ENCODE measurements around the gene PARD3. TPM values are rescaled to one million over a fixed set of nuclear protein-coding genes. Genes with fewer than 3 reads are reported as not detected.

Gene PARD3
- total RNA-seq, 1 experiment from 2014 or later: 46.3 TPM

- no peak for TF ChIP-seq EZH2phosphoT487 (IDR thresholded peaks at IDR 0.05; ENCODE audit: borderline replicate concordance)
- TF ChIP-seq JUND (IDR thresholded peaks at IDR 0.05): peak; percentile 58
These were observed 69.0 kb downstream of the PARD3 start (continued) for GRCh38 chr10:34746094-34746493.

- peaks cover 75% of the 10 kb centered on the region for H3K79me2 ChIP-seq (ENCODE audit: insufficient read depth, low read length)
- intact Hi-C loops (cut with micrococcal nuclease): no loop called here
- no peak overlapping the region for H3K4me3 ChIP-seq (replicated peaks in 1 of 2; ENCODE audit: low read depth in 1 of 2, low read length in 2 of 2)
- TF ChIP-seq EGR1 (IDR thresholded peaks at IDR 0.05; ENCODE audit: low read depth) (no peak), SP1 (IDR thresholded peaks at IDR 0.05; ENCODE audit: low read depth) (no peak), JUND (IDR thresholded peaks at IDR 0.05) (no peak), MAX (IDR thresholded peaks at IDR 0.05) (no peak), ZFX (IDR thresholded peaks at IDR 0.05) (no peak), SRF (IDR thresholded peaks at IDR 0.05; ENCODE audit: low read depth) (no peak), TCF7L2 (IDR thresholded peaks at IDR 0.05; ENCODE audit: borderline replicate concordance, extremely low read depth, insufficient read depth, insufficient read length) (no peak), CTCF (IDR thresholded peaks at IDR 0.05 in 2 of 3, conservative IDR thresholded peaks at IDR 0.05 in 1 of 3; ENCODE audit: borderline replicate concordance in 1 of 3, insufficient read depth in 1 of 3, low read depth in 2 of 3, low read length in 2 of 3) (no peak)
- no peaks in the 10 kb centered on the region for H3K27me3 ChIP-seq (ENCODE audit: insufficient read depth, low read length)
- no peak for DNase-seq (ENCODE audit: low read depth, low spot score)
- ATAC-seq: peak; percentile 16
- RAD21 ChIA-PET (ENCODE audit: low non-redundant PET in 1 of 2, low total read pairs in 2 of 2, uncharacterized antibody in 2 of 2, unreplicated experiment in 2 of 2): no interaction called here
- H3K9me3 ChIP-seq (ENCODE audit: control insufficient read depth in 1 of 2, insufficient read depth in 1 of 2, low read depth in 1 of 2, low read length in 2 of 2): no peaks in the 10 kb centered on the region
- peaks cover 35 to 39% of the 10 kb centered on the region in 2 experiments for H3K4me1 ChIP-seq (ENCODE audit: control insufficient read depth in 1 of 2, insufficient read depth in 2 of 2, low read length in 2 of 2)
- H2AFZ ChIP-seq (ENCODE audit: low read depth, low read length, poor library complexity, severe bottlenecking): no peak overlapping the region
- CTCF ChIA-PET: interaction anchor here (0.6 to 1.5 kb wide), 2 partner anchors 19 to 79 kb away, joined by 3 read pairs; no protein-coding TSS in a partner anchor
- H3K4me2 ChIP-seq (ENCODE audit: low read length): no peak overlapping the region
- H3K9me2 ChIP-seq (ENCODE audit: insufficient read depth): no peaks in the 10 kb centered on the region
- no peak overlapping the region for H3K9ac ChIP-seq (ENCODE audit: low read length)
- no peaks in the 10 kb centered on the region for H3K36me3 ChIP-seq (ENCODE audit: control insufficient read depth in 1 of 2, insufficient read depth in 2 of 2, low read length in 2 of 2)
- H4K20me1 ChIP-seq (ENCODE audit: insufficient read depth): peaks cover 9% of the 10 kb centered on the region; the same call in 1 of the 2 replicates
- POLR2A ChIA-PET: no interaction called here
- BruUV-seq (replicated peaks): no TSS peak
- no peak overlapping the region for H3K27ac ChIP-seq (ENCODE audit: low read depth, low read length)
These were observed 69.9 kb downstream of the PARD3 start for GRCh38 chr10:34745244-34745643.

Data from HCT116 (cell line).